NCI-H128 (cell line): ENCODE results near the gene INSYN2A.

ENCODE experiments used
- DNase-seq: peaks from one replicate; lab custom pipeline; 2025; ENCODE audit not compliant: unreplicated experiment; lab: John Stamatoyannopoulos, UW

Gene INSYN2A

GRCh38 chr10:127196282-127197153 is at the start of gene INSYN2A:
TSS of gene INSYN2A (minus strand) at chr10:127196591. CDS start at chr10:127176395, 20,196 bp downstream.
- no peak for DNase-seq

- DNase-seq, result no peak
These were observed 49.1 kb upstream of the INSYN2A start for GRCh38 chr10:127245456-127245855.

GRCh38 chr10:127243490-127244272 is 47.3 kb upstream of the INSYN2A start:
- DNase-seq, result no peak

GRCh38 chr10:127242914-127243313 is 46.5 kb upstream of the INSYN2A start:
- no peak for DNase-seq

- DNase-seq, result no peak
These were observed 39.9 kb upstream of the INSYN2A start for GRCh38 chr10:127236266-127236665.

GRCh38 chr10:127234306-127234800 is 38.0 kb upstream of the INSYN2A start:
- DNase-seq, result no peak

- no peak for DNase-seq
These were observed 31.9 kb upstream of the INSYN2A start for GRCh38 chr10:127228195-127228787.

- no peak for DNase-seq
These were observed 31.3 kb upstream of the INSYN2A start for GRCh38 chr10:127227663-127228062.

GRCh38 chr10:127227027-127227426 is 30.6 kb upstream of the INSYN2A start:
- DNase-seq, result no peak

- DNase-seq, result no peak
These were observed 24.9 kb upstream of the INSYN2A start for GRCh38 chr10:127221281-127221680.

- no peak for DNase-seq
These were observed 22.3 kb upstream of the INSYN2A start for GRCh38 chr10:127218658-127219057.

GRCh38 chr10:127216786-127217185 is 20.4 kb upstream of the INSYN2A start:
- DNase-seq, result no peak

- DNase-seq, result no peak
These were observed 19.9 kb upstream of the INSYN2A start for GRCh38 chr10:127216274-127216673.

- DNase-seq, result no peak
These were observed 19.5 kb upstream of the INSYN2A start for GRCh38 chr10:127215866-127216265.

- no peak for DNase-seq
These were observed 14.6 kb upstream of the INSYN2A start for GRCh38 chr10:127210936-127211466.

GRCh38 chr10:127207081-127207480 is 10.7 kb upstream of the INSYN2A start:
- DNase-seq, result no peak

GRCh38 chr10:127203067-127203466 is 6.7 kb upstream of the INSYN2A start:
- DNase-seq, result no peak

- DNase-seq, result no peak
These were observed 4.3 kb upstream of the INSYN2A start for GRCh38 chr10:127200646-127201045.

GRCh38 chr10:127198721-127199120 is 2.3 kb upstream of the INSYN2A start:
- no peak for DNase-seq

- DNase-seq, result no peak
These were observed 1.9 kb upstream of the INSYN2A start for GRCh38 chr10:127198307-127198706.

GRCh38 chr10:127197154-127197432 is 702 bp upstream of the INSYN2A start:
- DNase-seq, result no peak
